Smooth muscle cell (in vitro differentiated cells): ENCODE results near the gene CPAMD8. TPM values are rescaled to one million over a fixed set of nuclear protein-coding genes. Genes with fewer than 3 reads are reported as not detected.

ENCODE experiments used
- DNase-seq: peaks from one replicate; lab custom pipeline; 2025; ENCODE audit not compliant: unreplicated experiment; lab: John Stamatoyannopoulos, UW
- H2AFZ ChIP-seq: fragments of 200-600 bp; sonication (generic); 2 replicates; pipeline ENCODE4 v1.6.0; 2016; ENCODE audit warnings: antibody characterized with exemption, low read depth, mild to moderate bottlenecking
- H3F3A ChIP-seq: fragments of 200-600 bp; sonication (generic); 2 replicates; pipeline ENCODE4 v1.6.0; 2017; ENCODE audit warnings: antibody characterized with exemption, low read depth
- H3K27ac ChIP-seq: fragments of 200-600 bp; sonication (generic); 2 replicates; pipeline ENCODE4 v1.5.1; 2016; ENCODE audit warnings: low read depth, mild to moderate bottlenecking
- H3K27me3 ChIP-seq: fragments of 200-600 bp; sonication (generic); 2 replicates; pipeline ENCODE4 v1.6.1; 2016; ENCODE audit warnings: low read depth, mild to moderate bottlenecking
- H3K36me3 ChIP-seq: fragments of 200-600 bp; sonication (generic); 2 replicates; pipeline ENCODE4 v1.5.1; 2016; ENCODE audit warnings: low read depth
- H3K4me1 ChIP-seq: fragments of 200-600 bp; sonication (generic); 2 replicates; pipeline ENCODE4 v1.5.1; 2016; ENCODE audit warnings: low read depth
- H3K4me2 ChIP-seq: fragments of 200-600 bp; sonication (generic); 2 replicates; pipeline ENCODE4 v1.6.0; 2016; ENCODE audit warnings: mild to moderate bottlenecking
- H3K4me3 ChIP-seq: fragments of 200-600 bp; sonication (generic); 2 replicates; pipeline ENCODE4 v1.5.1; 2016; ENCODE audit warnings: mild to moderate bottlenecking
- H3K79me2 ChIP-seq: fragments of 200-600 bp; sonication (generic); 2 replicates; pipeline ENCODE4 v1.6.0; 2016; ENCODE audit warnings: low read depth, mild to moderate bottlenecking
- H3K9ac ChIP-seq: fragments of 200-600 bp; sonication (generic); 2 replicates; pipeline ENCODE4 v1.6.0; 2016; ENCODE audit warnings: low read depth
- H3K9me3 ChIP-seq: fragments of 200-600 bp; sonication (generic); replicated peaks from 2 replicates; pipeline ENCODE4 v1.5.1; 2016; ENCODE audit warnings: low read depth
- H4K20me1 ChIP-seq: fragments of 200-600 bp; sonication (generic); 2 replicates; pipeline ENCODE4 v1.6.0; 2016; ENCODE audit warnings: low read depth
- whole genome bisulfite sequencing: methylation state at CpG from one replicate; pipeline ENCODE4 v1.1.7; 2016; ENCODE audit warnings: low lambda C conversion rate; 5-methylcytosine and 5-hydroxymethylcytosine counted together
- polyA plus RNA-seq: library from polyadenylated mRNA; unstranded; fragments of >200 nt; fragmentation: Nextera tagmentation; extraction: Ambion mirVana; gene quantifications from 2 replicates; pipeline ENCODE4 v1.2.1, GENCODE V29; 2016
- total RNA-seq: library from RNA; depleted of rRNA; stranded (reverse); fragments of >200 nt; gene quantifications from 2 replicates; pipeline ENCODE4 v1.2.3, GENCODE V29; 2014
- TF ChIP-seq, protein P1 (sequence below): fragments of 200-600 bp; sonication (generic); IDR thresholded peaks from 2 replicates; pipeline ENCODE4 v1.5.1; 2017; ENCODE audit warnings: borderline replicate concordance, mild to moderate bottlenecking, antibody characterized with exemption; ENCODE audit not compliant: insufficient read depth, poor library complexity, severe bottlenecking

Gene CPAMD8
- total and polyA plus RNA-seq, 2 experiments from 2014 or later = 0.81 to 9.4 TPM

- Histone ChIP-seq H2AFZ (no peak overlapping the region), H4K20me1 (no peaks in the 10 kb centered on the region)
Measured at GRCh38 chr19:16920816-16921529, 105.6 kb downstream of the CPAMD8 start.

GRCh38 chr19:16919496-16919895, 107.1 kb downstream of the CPAMD8 start:
- TF ChIP-seq, protein P1, sequence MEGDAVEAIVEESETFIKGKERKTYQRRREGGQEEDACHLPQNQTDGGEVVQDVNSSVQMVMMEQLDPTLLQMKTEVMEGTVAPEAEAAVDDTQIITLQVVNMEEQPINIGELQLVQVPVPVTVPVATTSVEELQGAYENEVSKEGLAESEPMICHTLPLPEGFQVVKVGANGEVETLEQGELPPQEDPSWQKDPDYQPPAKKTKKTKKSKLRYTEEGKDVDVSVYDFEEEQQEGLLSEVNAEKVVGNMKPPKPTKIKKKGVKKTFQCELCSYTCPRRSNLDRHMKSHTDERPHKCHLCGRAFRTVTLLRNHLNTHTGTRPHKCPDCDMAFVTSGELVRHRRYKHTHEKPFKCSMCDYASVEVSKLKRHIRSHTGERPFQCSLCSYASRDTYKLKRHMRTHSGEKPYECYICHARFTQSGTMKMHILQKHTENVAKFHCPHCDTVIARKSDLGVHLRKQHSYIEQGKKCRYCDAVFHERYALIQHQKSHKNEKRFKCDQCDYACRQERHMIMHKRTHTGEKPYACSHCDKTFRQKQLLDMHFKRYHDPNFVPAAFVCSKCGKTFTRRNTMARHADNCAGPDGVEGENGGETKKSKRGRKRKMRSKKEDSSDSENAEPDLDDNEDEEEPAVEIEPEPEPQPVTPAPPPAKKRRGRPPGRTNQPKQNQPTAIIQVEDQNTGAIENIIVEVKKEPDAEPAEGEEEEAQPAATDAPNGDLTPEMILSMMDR = no peak
- no peak for DNase-seq
- Histone ChIP-seq H3K9me3 (no peaks in the 10 kb centered on the region), H3K4me2 (no peak overlapping the region), H3K4me3 (no peak overlapping the region), H3K27ac (no peak overlapping the region), H3F3A (no peaks in the 10 kb centered on the region), H3K79me2 (no peaks in the 10 kb centered on the region), H2AFZ (no peak overlapping the region), H3K4me1 (no peaks in the 10 kb centered on the region), H3K9ac (no peak overlapping the region), H3K27me3 (no peaks in the 10 kb centered on the region), H4K20me1 (no peaks in the 10 kb centered on the region), H3K36me3 (no peaks in the 10 kb centered on the region)
- WGBS = 91% methylated on average over 4 of the region's 4 CpGs

More at GRCh38 chr19:16920816-16921529, 105.6 kb downstream of the CPAMD8 start:
- Histone ChIP-seq H3K4me1 (no peaks in the 10 kb centered on the region), H3K27ac (no peak overlapping the region), H3K79me2 (no peaks in the 10 kb centered on the region), H3K4me2 (no peak overlapping the region), H3K27me3 (no peaks in the 10 kb centered on the region), H3K9ac (no peak overlapping the region), H3F3A (no peaks in the 10 kb centered on the region), H3K4me3 (no peak overlapping the region), H3K9me3 (no peaks in the 10 kb centered on the region), H3K36me3 (no peaks in the 10 kb centered on the region)
- 67% methylated on average over 12 of the region's 12 CpGs for WGBS
- TF ChIP-seq, protein P1 = no peak
- peak; percentile 13 for DNase-seq

DNA sequence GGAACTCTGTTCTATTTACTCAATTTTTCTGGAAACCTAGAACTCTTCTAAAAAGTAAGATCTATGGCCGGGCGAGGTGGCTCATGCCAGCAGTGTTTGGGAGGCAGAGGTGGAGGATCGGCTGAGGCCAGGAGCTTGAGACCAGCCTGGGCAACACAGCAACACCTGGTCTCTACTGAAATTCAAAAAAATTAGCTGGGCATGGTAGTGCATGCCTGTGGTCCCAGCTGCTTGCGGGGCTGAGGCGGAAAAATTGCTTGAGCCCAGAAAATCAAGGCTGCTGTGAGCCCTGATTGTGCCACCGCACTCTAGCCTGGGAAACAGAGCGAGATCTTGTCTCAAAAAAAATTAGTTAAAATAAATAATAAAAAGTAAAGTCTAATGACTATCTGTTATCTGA, 109.2 kb downstream of the CPAMD8 start:
- Histone ChIP-seq H3K36me3 (no peaks in the 10 kb centered on the region), H4K20me1 (no peaks in the 10 kb centered on the region), H2AFZ (no peak overlapping the region), H3K4me3 (no peak overlapping the region), H3K4me1 (no peaks in the 10 kb centered on the region), H3K79me2 (no peaks in the 10 kb centered on the region), H3K27ac (no peak overlapping the region), H3K9me3 (no peaks in the 10 kb centered on the region), H3K9ac (no peak overlapping the region), H3K4me2 (no peak overlapping the region), H3F3A (no peaks in the 10 kb centered on the region), H3K27me3 (no peaks in the 10 kb centered on the region)
- DNase-seq = no peak
- 77% methylated on average over 7 of the region's 7 CpGs for WGBS
- TF ChIP-seq, protein P1 = no peak

GRCh38 chr19:16915734-16916133, 110.9 kb downstream of the CPAMD8 start:
- H3K27me3 ChIP-seq = no peaks in the 10 kb centered on the region
- no peaks in the 10 kb centered on the region for H3K79me2 ChIP-seq
- H4K20me1 ChIP-seq = no peaks in the 10 kb centered on the region
- H3F3A ChIP-seq = no peaks in the 10 kb centered on the region
- no peak overlapping the region for H3K9ac ChIP-seq
- TF ChIP-seq, protein P1 = no peak
- no peak overlapping the region for H2AFZ ChIP-seq
- no peak overlapping the region for H3K4me3 ChIP-seq
- no peaks in the 10 kb centered on the region for H3K36me3 ChIP-seq
- no peak overlapping the region for H3K4me2 ChIP-seq
- DNase-seq = no peak
- no peaks in the 10 kb centered on the region for H3K4me1 ChIP-seq
- no peaks in the 10 kb centered on the region for H3K9me3 ChIP-seq
- H3K27ac ChIP-seq = no peak overlapping the region
- 58% methylated on average over 3 of the region's 3 CpGs for WGBS
